Measurements from ENCODE around the gene VASH2. TPM values are rescaled to one million over a fixed set of nuclear protein-coding genes. Genes with fewer than 3 reads are reported as not detected.
A peak's percentile ranks its signal among the peaks of the same experiment; 100 is the strongest.

Gene VASH2
- total and polyA plus RNA-seq, 2 experiments from 2014 or later, result 129 to 381 TPM

- TF ChIP-seq EZH2 (IDR thresholded peaks at IDR 0.05; ENCODE audit: low read depth, unreplicated experiment) (no peak), NANOG (IDR thresholded peaks at IDR 0.05; ENCODE audit: borderline replicate concordance) (no peak), ETS1 (IDR thresholded peaks at IDR 0.05) (no peak)
These were observed 3.0 kb downstream of the VASH2 start (continued) for GRCh38 chr1:212953321-212953720.

- ATAC-seq, result no peak
- Histone ChIP-seq H3K9me2 (ENCODE audit: insufficient read depth) (no peaks in the 10 kb centered on the region; the same call in 1 of the 2 replicates), H3F3A (replicated peaks; ENCODE audit: low read depth) (peaks cover 56% of the 10 kb centered on the region), H3K4me3 (peak overlapping the region; percentile 99), H3K36me3 (ENCODE audit: insufficient read depth) (peaks cover 76% of the 10 kb centered on the region), H3K4me1 (ENCODE audit: insufficient read depth) (peaks cover 73% of the 10 kb centered on the region), H3K79me2 (replicated peaks; ENCODE audit: insufficient read depth) (peaks cover 90% of the 10 kb centered on the region), H2AFZ (no peak overlapping the region), H3K27me3 (ENCODE audit: insufficient read depth) (no peaks in the 10 kb centered on the region), H3K4me2 (peak overlapping the region; percentile 85), H4K20me1 (replicated peaks; ENCODE audit: insufficient read depth) (peaks cover 72% of the 10 kb centered on the region), H3K27ac (ENCODE audit: low read depth) (peak overlapping the region; percentile 85)
- DNase-seq (ENCODE audit: low spot score), result no peak
- peaks cover 67% of the 10 kb centered on the region for H3K4me1 Mint-ChIP-seq
- TF ChIP-seq, protein P1, sequence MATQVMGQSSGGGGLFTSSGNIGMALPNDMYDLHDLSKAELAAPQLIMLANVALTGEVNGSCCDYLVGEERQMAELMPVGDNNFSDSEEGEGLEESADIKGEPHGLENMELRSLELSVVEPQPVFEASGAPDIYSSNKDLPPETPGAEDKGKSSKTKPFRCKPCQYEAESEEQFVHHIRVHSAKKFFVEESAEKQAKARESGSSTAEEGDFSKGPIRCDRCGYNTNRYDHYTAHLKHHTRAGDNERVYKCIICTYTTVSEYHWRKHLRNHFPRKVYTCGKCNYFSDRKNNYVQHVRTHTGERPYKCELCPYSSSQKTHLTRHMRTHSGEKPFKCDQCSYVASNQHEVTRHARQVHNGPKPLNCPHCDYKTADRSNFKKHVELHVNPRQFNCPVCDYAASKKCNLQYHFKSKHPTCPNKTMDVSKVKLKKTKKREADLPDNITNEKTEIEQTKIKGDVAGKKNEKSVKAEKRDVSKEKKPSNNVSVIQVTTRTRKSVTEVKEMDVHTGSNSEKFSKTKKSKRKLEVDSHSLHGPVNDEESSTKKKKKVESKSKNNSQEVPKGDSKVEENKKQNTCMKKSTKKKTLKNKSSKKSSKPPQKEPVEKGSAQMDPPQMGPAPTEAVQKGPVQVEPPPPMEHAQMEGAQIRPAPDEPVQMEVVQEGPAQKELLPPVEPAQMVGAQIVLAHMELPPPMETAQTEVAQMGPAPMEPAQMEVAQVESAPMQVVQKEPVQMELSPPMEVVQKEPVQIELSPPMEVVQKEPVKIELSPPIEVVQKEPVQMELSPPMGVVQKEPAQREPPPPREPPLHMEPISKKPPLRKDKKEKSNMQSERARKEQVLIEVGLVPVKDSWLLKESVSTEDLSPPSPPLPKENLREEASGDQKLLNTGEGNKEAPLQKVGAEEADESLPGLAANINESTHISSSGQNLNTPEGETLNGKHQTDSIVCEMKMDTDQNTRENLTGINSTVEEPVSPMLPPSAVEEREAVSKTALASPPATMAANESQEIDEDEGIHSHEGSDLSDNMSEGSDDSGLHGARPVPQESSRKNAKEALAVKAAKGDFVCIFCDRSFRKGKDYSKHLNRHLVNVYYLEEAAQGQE (IDR thresholded peaks at IDR 0.05; ENCODE audit: unreplicated experiment), result no peak
- no peak for TF ChIP-seq EZH2 (IDR thresholded peaks at IDR 0.05; ENCODE audit: low read depth, unreplicated experiment)
- TF ChIP-seq JUNB (IDR thresholded peaks at IDR 0.05; ENCODE audit: unreplicated experiment), result no peak
- peaks cover 30% of the 10 kb centered on the region for H3K27me3 Mint-ChIP-seq (ENCODE audit: insufficient read depth, low read depth, poor library complexity)
- peak overlapping the region; percentile 80; the same call in 2 of the 3 replicates for H3K4me3 Mint-ChIP-seq
- H3K27ac Mint-ChIP-seq, result peak overlapping the region; percentile 68
- no peaks in the 10 kb centered on the region; the same call in 2 of the 3 replicates for H3K9me3 Mint-ChIP-seq
- peaks cover 84% of the 10 kb centered on the region for H3K36me3 Mint-ChIP-seq (ENCODE audit: low read depth)
These were observed 4.2 kb downstream of the VASH2 start for GRCh38 chr1:212954514-212954913.

DNA sequence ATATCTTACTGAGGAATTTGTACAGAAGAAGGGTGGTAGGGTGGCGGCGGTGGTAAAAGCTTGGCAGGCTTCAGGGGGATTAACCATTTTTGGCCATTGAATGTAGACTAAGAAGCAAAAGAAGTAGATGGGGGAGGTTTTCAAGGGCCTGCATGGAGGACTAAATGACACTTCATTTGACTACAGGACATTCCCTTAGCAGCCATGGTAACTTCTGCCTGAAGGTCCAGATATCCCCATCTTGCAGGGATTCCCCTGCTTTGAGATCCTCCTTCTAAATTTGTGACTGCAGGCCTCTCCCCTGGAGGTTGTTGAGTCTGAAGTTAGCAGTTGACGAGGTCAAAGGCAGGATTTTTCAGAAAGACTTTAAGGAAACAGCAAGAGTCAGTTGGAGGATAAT lies 4.8 kb downstream of the VASH2 start:
- Histone ChIP-seq H2AFZ (no peak overlapping the region), H3K36me3 (ENCODE audit: insufficient read depth) (peaks cover 81% of the 10 kb centered on the region), H4K20me1 (replicated peaks; ENCODE audit: insufficient read depth) (peaks cover 78% of the 10 kb centered on the region), H3K9me2 (ENCODE audit: insufficient read depth) (no peaks in the 10 kb centered on the region; the same call in 1 of the 2 replicates), H3K4me2 (peak overlapping the region; percentile 85), H3K4me1 (ENCODE audit: insufficient read depth) (peaks cover 71% of the 10 kb centered on the region), H3K79me2 (replicated peaks; ENCODE audit: insufficient read depth) (peaks cover 93% of the 10 kb centered on the region), H3K27me3 (ENCODE audit: insufficient read depth) (no peaks in the 10 kb centered on the region), H3K27ac (ENCODE audit: low read depth) (peak overlapping the region; percentile 85), H3K4me3 (peak overlapping the region; percentile 34), H3F3A (replicated peaks; ENCODE audit: low read depth) (peaks cover 60% of the 10 kb centered on the region)
- peaks cover 90% of the 10 kb centered on the region for H3K36me3 Mint-ChIP-seq (ENCODE audit: low read depth)
- H3K27me3 Mint-ChIP-seq (ENCODE audit: insufficient read depth, low read depth, poor library complexity), result peaks cover 30% of the 10 kb centered on the region
- peak overlapping the region; percentile 57 for H3K27ac Mint-ChIP-seq
- no peak for DNase-seq (ENCODE audit: low spot score)
- H3K9me3 Mint-ChIP-seq, result no peaks in the 10 kb centered on the region; the same call in 2 of the 3 replicates
- peaks cover 66% of the 10 kb centered on the region for H3K4me1 Mint-ChIP-seq
- no peak for ATAC-seq
- H3K4me3 Mint-ChIP-seq, result peak overlapping the region; percentile 80; the same call in 2 of the 3 replicates
- TF ChIP-seq ZNF462 (CRISPR knock-in tag; IDR thresholded peaks at IDR 0.05), result no peak
- TF ChIP-seq JUNB (IDR thresholded peaks at IDR 0.05; ENCODE audit: unreplicated experiment), result no peak
- TF ChIP-seq CREB1 (CRISPR knock-in tag; IDR thresholded peaks at IDR 0.05; ENCODE audit: low read depth), result no peak
- no peak for TF ChIP-seq EZH2phosphoT487 (IDR thresholded peaks at IDR 0.05; ENCODE audit: unreplicated experiment)
- no peak for TF ChIP-seq NANOG (IDR thresholded peaks at IDR 0.05; ENCODE audit: borderline replicate concordance)
- TF ChIP-seq ZNF114 (CRISPR knock-in tag; IDR thresholded peaks at IDR 0.05), result no peak
